HepG2 (cell line): ENCODE results near the gene CCDC86. TPM values are rescaled to one million over a fixed set of nuclear protein-coding genes. Genes with fewer than 3 reads are reported as not detected.
A peak's percentile ranks its signal among the peaks of the same experiment; 100 is the strongest.

ENCODE experiments used
- CEBPG ChIP-seq: IDR thresholded peaks from 2 replicates; pipeline ENCODE4 v1.6.1; 2016
- ELF1 ChIP-seq: sonication (generic); formaldehyde crosslinking; IDR thresholded peaks from 2 replicates; pipeline ENCODE4 v1.4.0; 2020; ENCODE audit warnings: missing genetic modification reagents
- FOSL1 ChIP-seq: sonication (generic); formaldehyde crosslinking; IDR thresholded peaks from 2 replicates; pipeline ENCODE4 v1.9.0; 2021; ENCODE audit warnings: missing genetic modification reagents, borderline replicate concordance
- GFI1 ChIP-seq: sonication (generic); formaldehyde crosslinking; IDR thresholded peaks from 2 replicates; pipeline ENCODE4 v1.5.0; 2020; ENCODE audit warnings: missing genetic modification reagents, mild to moderate bottlenecking, borderline replicate concordance
- MBD4 ChIP-seq: IDR thresholded peaks from 2 replicates; pipeline ENCODE4 v1.6.1; 2012; ENCODE audit warnings: low read length, inconsistent platforms, borderline replicate concordance
- MEIS2 ChIP-seq: sonication (generic); formaldehyde crosslinking; IDR thresholded peaks from 2 replicates; pipeline ENCODE4 v1.9.0; 2021; ENCODE audit warnings: mild to moderate bottlenecking, missing genetic modification reagents
- NFE2L2 ChIP-seq: fragments of 150-350 bp; IDR thresholded peaks from 2 replicates; pipeline ENCODE4 v1.6.1; 2014; ENCODE audit warnings: low read length
- NFIC ChIP-seq: IDR thresholded peaks from 2 replicates; pipeline ENCODE4 v1.6.1; 2012; ENCODE audit warnings: mild to moderate bottlenecking, low read length, inconsistent platforms
- SKI ChIP-seq: fragments of 450-650 bp; IDR thresholded peaks from one replicate; pipeline ENCODE4 v1.6.1; 2018; ENCODE audit warnings: mild to moderate bottlenecking; ENCODE audit not compliant: partially characterized antibody
- XBP1 ChIP-seq: sonication (generic); formaldehyde crosslinking; IDR thresholded peaks from 2 replicates; pipeline ENCODE4 v1.5.0; 2020; ENCODE audit warnings: missing genetic modification reagents
- ZNF160 ChIP-seq: sonication (generic); formaldehyde crosslinking; IDR thresholded peaks from 2 replicates; pipeline ENCODE4 v1.8.0; 2022; ENCODE audit warnings: mild to moderate bottlenecking, inconsistent platforms, missing genetic modification reagents
- ZNF782 ChIP-seq: sonication (generic); formaldehyde crosslinking; IDR thresholded peaks from 2 replicates; pipeline ENCODE4 v1.4.0; 2020; ENCODE audit warnings: missing genetic modification reagents, mild to moderate bottlenecking, borderline replicate concordance
- polyA plus RNA-seq, 8 experiments: library from polyadenylated mRNA; depleted of rRNA in 3 of 8; stranded (reverse) in 7 of 8; unstranded in 1 of 8; fragments of >200 nt; fragmentation: Illumina TruSeq in 4 of 8; extraction: Trizol in 4 of 8; gene quantifications; 2 replicates each; pipeline versions ENCODE4 v1.2.1 to v1.2.3, GENCODE V29; 2011 to 2016; ENCODE audit warnings: low read depth in 4 of 8, missing spikeins in 1 of 8, mixed read lengths in 1 of 8; ENCODE audit not compliant: insufficient read depth in 1 of 8
- total RNA-seq, 5 experiments: library from RNA; depleted of rRNA; stranded (reverse); fragments of >200 nt; fragmentation: Illumina TruSeq; extraction: Trizol; gene quantifications; 2 replicates each; pipeline ENCODE4 v1.2.3, GENCODE V29; 2016; ENCODE audit warnings: low read depth in 1 of 5
- TF ChIP-seq, protein P1 (sequence below): sonication (generic); formaldehyde crosslinking; IDR thresholded peaks from 2 replicates; pipeline ENCODE4 v1.5.0; 2020; ENCODE audit warnings: missing genetic modification reagents
- TF ChIP-seq, protein P2 (sequence below): sonication (generic); formaldehyde crosslinking; IDR thresholded peaks from 2 replicates; pipeline ENCODE4 v1.5.0; 2020; ENCODE audit warnings: mild to moderate bottlenecking, missing genetic modification reagents, borderline replicate concordance
- TF ChIP-seq, protein P3 (sequence below): sonication (generic); formaldehyde crosslinking; IDR thresholded peaks from 2 replicates; pipeline ENCODE4 v1.4.0; 2020; ENCODE audit warnings: missing genetic modification reagents
- TF ChIP-seq, protein P4 (sequence below): sonication (generic); formaldehyde crosslinking; IDR thresholded peaks from 2 replicates; pipeline ENCODE4 v1.4.0; 2020; ENCODE audit warnings: missing genetic modification reagents
- TF ChIP-seq, protein P5 (sequence below): sonication (generic); formaldehyde crosslinking; IDR thresholded peaks from 2 replicates; pipeline ENCODE4 v1.4.0; 2020; ENCODE audit warnings: missing genetic modification reagents
- TF ChIP-seq, protein P6 (sequence below): sonication (generic); formaldehyde crosslinking; IDR thresholded peaks from 2 replicates; pipeline ENCODE4 v1.4.0; 2020; ENCODE audit warnings: mild to moderate bottlenecking, low read depth, missing genetic modification reagents

CCDC86 gene
- total and polyA plus RNA-seq, 2 of the 13 experiments (the other 11 are each of a cell fraction or from before 2014, with no cell fraction given): 33.8 to 37.6 TPM

DNA sequence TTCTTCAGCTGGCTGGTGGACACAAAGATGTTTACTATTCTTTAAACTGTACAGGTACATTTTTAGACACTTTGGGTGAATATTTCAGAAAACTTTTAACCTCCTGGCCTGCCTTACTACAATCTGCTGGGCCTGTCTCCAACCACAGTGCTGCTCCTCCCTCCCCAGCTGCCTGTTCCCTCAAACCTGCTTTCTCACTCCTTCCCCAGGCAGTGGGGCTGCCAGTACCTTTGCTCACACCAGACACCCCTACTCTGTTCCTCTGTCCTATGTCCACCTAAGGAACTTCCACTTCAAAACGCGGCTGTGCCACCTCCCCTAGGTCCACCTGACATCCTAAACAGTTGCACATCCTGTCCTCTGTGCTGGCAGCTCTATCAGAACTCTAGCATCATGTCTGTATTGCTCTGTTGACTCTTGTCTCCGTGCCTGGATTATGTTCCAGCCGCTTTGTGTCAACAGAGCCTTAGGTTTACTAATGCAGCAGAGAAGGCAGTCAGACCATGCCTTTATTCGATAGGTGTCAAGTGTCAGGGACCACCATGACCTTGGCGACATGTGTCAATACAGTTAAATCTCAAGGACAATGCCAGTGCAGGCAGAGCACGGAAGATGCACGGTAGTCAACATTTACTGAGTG, 38.9 kb downstream of the CCDC86 start (continued):
- TF ChIP-seq XBP1: peak; percentile 32; the same call in 1 of the 2 replicates
- TF ChIP-seq, protein P1, sequence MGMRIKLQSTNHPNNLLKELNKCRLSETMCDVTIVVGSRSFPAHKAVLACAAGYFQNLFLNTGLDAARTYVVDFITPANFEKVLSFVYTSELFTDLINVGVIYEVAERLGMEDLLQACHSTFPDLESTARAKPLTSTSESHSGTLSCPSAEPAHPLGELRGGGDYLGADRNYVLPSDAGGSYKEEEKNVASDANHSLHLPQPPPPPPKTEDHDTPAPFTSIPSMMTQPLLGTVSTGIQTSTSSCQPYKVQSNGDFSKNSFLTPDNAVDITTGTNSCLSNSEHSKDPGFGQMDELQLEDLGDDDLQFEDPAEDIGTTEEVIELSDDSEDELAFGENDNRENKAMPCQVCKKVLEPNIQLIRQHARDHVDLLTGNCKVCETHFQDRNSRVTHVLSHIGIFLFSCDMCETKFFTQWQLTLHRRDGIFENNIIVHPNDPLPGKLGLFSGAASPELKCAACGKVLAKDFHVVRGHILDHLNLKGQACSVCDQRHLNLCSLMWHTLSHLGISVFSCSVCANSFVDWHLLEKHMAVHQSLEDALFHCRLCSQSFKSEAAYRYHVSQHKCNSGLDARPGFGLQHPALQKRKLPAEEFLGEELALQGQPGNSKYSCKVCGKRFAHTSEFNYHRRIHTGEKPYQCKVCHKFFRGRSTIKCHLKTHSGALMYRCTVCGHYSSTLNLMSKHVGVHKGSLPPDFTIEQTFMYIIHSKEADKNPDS (CRISPR knock-in tag): 0 out of 2 replicates have a peak, but pooled peaks have one; percentile 46
- TF ChIP-seq, protein P2, sequence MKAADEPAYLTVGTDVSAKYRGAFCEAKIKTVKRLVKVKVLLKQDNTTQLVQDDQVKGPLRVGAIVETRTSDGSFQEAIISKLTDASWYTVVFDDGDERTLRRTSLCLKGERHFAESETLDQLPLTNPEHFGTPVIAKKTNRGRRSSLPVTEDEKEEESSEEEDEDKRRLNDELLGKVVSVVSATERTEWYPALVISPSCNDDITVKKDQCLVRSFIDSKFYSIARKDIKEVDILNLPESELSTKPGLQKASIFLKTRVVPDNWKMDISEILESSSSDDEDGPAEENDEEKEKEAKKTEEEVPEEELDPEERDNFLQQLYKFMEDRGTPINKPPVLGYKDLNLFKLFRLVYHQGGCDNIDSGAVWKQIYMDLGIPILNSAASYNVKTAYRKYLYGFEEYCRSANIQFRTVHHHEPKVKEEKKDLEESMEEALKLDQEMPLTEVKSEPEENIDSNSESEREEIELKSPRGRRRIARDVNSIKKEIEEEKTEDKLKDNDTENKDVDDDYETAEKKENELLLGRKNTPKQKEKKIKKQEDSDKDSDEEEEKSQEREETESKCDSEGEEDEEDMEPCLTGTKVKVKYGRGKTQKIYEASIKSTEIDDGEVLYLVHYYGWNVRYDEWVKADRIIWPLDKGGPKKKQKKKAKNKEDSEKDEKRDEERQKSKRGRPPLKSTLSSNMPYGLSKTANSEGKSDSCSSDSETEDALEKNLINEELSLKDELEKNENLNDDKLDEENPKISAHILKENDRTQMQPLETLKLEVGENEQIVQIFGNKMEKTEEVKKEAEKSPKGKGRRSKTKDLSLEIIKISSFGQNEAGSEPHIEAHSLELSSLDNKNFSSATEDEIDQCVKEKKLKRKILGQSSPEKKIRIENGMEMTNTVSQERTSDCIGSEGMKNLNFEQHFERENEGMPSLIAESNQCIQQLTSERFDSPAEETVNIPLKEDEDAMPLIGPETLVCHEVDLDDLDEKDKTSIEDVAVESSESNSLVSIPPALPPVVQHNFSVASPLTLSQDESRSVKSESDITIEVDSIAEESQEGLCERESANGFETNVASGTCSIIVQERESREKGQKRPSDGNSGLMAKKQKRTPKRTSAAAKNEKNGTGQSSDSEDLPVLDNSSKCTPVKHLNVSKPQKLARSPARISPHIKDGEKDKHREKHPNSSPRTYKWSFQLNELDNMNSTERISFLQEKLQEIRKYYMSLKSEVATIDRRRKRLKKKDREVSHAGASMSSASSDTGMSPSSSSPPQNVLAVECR (CRISPR knock-in tag): peak; percentile 89; the same call in 1 of the 2 replicates
- TF ChIP-seq, protein P3, sequence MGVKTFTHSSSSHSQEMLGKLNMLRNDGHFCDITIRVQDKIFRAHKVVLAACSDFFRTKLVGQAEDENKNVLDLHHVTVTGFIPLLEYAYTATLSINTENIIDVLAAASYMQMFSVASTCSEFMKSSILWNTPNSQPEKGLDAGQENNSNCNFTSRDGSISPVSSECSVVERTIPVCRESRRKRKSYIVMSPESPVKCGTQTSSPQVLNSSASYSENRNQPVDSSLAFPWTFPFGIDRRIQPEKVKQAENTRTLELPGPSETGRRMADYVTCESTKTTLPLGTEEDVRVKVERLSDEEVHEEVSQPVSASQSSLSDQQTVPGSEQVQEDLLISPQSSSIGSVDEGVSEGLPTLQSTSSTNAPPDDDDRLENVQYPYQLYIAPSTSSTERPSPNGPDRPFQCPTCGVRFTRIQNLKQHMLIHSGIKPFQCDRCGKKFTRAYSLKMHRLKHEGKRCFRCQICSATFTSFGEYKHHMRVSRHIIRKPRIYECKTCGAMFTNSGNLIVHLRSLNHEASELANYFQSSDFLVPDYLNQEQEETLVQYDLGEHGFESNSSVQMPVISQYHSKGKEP (CRISPR knock-in tag): no peak
- TF ChIP-seq FOSL1 (CRISPR knock-in tag): 0 out of 2 replicates have a peak, but pooled peaks have one; percentile 37
- no peak for TF ChIP-seq NFE2L2
- TF ChIP-seq, protein P4, sequence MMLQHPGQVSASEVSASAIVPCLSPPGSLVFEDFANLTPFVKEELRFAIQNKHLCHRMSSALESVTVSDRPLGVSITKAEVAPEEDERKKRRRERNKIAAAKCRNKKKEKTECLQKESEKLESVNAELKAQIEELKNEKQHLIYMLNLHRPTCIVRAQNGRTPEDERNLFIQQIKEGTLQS (CRISPR knock-in tag): no peak
- peak; percentile 91 for TF ChIP-seq GFI1 (CRISPR knock-in tag)
- TF ChIP-seq, protein P5, sequence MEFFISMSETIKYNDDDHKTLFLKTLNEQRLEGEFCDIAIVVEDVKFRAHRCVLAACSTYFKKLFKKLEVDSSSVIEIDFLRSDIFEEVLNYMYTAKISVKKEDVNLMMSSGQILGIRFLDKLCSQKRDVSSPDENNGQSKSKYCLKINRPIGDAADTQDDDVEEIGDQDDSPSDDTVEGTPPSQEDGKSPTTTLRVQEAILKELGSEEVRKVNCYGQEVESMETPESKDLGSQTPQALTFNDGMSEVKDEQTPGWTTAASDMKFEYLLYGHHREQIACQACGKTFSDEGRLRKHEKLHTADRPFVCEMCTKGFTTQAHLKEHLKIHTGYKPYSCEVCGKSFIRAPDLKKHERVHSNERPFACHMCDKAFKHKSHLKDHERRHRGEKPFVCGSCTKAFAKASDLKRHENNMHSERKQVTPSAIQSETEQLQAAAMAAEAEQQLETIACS (CRISPR knock-in tag): no peak
- TF ChIP-seq, protein P6, sequence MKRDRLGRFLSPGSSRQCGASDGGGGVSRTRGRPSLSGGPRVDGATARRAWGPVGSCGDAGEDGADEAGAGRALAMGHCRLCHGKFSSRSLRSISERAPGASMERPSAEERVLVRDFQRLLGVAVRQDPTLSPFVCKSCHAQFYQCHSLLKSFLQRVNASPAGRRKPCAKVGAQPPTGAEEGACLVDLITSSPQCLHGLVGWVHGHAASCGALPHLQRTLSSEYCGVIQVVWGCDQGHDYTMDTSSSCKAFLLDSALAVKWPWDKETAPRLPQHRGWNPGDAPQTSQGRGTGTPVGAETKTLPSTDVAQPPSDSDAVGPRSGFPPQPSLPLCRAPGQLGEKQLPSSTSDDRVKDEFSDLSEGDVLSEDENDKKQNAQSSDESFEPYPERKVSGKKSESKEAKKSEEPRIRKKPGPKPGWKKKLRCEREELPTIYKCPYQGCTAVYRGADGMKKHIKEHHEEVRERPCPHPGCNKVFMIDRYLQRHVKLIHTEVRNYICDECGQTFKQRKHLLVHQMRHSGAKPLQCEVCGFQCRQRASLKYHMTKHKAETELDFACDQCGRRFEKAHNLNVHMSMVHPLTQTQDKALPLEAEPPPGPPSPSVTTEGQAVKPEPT (CRISPR knock-in tag): peak; percentile 40
- peak; percentile 84 for TF ChIP-seq CEBPG
- peak; percentile 99 for TF ChIP-seq SKI
- TF ChIP-seq ZNF782 (CRISPR knock-in tag): no peak
- TF ChIP-seq MBD4: no peak; the same call in 1 of the 2 replicates
- peak; percentile 85; the same call in 1 of the 2 replicates for TF ChIP-seq NFIC
- peak; percentile 56; the same call in 1 of the 2 replicates for TF ChIP-seq ELF1 (CRISPR knock-in tag)
- TF ChIP-seq ZNF160 (CRISPR knock-in tag): peak; percentile 75; the same call in 1 of the 2 replicates
- peak; percentile 98 for TF ChIP-seq MEIS2 (CRISPR knock-in tag)
